HG02852 (cell line): ENCODE data around the gene TNS3.

Experiments
- ATAC-seq: cut with Tn5 transposase; IDR thresholded peaks from one replicate; pipeline ENCODE4 v1.9.1; 2021; ENCODE audit warnings: mild to moderate bottlenecking, moderate library complexity; ENCODE audit not compliant: unreplicated experiment

TNS3 gene

GRCh38 chr7:47298636-47299035 is 283.3 kb downstream of the TNS3 start:
- ATAC-seq: no peak

DNA sequence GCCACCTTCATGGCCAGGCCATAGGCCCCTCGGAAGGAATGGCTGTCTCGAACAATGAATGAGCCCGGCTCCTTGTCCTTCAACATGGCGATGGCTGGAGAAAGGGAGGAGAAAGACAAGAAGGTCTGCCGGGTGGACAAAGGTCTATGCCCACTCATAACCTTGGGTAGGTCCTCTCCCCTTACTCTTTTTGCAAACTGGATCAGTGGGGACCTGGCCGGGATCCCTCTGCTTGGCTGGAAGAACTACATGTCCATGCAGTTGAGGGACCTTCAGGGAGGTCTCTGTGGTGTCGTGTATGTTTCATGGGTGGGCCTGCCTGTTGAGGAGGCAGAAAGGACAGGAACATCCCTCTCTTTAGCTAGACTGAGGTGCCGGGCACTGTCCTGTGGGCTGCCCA is 284.8 kb downstream of the TNS3 start:
- ATAC-seq: no peak

GRCh38 chr7:47295606-47296005 is 286.3 kb downstream of the TNS3 start:
- ATAC-seq: no peak

- ATAC-seq: no peak
These were observed 287.2 kb downstream of the TNS3 start for GRCh38 chr7:47294556-47295222.

DNA sequence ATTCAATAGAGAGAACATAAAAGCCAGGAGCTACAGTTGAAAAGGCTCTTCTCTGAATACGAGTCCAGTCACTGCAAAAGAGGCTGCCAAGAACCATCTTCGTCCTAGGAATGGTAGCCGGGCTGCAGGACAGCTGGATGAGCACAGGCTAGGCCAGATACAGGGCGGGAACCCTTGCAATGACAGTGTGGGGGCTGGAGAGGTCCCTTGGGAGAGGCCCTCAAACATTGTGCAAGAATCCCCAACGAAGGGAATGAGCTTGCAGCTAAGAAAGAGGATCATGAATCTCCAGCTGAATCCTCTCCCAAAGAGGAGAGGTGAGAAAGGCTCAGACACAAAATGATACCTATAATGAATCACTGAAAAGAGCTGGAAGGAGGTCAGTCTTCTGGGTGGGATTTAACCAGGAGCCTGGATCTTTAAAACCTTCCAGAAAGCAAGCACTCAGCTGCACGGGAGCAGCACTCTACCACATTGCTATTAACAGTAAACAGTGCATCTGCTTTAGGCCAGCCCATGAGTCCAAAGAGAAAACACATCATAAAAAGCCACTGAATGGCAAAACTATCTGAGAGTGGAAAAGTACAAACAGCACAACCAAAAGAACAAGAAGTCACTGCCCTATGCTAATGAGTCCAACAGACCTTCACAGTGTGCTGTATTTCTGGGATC is 287.9 kb downstream of the TNS3 start:
- ATAC-seq: no peak

DNA sequence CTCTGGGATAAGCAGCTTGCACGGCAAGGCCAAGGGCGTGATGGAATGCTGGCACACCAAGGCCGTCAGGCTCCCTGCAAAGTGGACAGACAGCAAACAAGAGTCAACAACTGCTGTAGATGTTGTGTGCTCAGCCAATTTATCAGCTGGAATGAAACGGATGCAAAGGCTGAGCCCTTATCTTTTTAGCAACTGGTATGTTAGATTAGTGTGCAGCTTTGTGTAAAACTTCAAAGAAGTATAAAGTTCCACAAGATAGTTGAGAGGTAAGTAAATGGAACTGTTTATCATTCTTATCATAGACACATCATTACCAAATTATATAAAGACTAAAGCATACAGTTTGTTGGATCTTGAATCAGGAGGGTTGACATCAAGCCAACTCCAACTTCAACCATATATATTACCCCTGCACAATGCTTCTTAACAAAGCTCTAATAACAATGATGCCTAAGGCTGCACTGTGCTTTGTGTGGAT is 289.0 kb downstream of the TNS3 start:
- no peak for ATAC-seq

DNA sequence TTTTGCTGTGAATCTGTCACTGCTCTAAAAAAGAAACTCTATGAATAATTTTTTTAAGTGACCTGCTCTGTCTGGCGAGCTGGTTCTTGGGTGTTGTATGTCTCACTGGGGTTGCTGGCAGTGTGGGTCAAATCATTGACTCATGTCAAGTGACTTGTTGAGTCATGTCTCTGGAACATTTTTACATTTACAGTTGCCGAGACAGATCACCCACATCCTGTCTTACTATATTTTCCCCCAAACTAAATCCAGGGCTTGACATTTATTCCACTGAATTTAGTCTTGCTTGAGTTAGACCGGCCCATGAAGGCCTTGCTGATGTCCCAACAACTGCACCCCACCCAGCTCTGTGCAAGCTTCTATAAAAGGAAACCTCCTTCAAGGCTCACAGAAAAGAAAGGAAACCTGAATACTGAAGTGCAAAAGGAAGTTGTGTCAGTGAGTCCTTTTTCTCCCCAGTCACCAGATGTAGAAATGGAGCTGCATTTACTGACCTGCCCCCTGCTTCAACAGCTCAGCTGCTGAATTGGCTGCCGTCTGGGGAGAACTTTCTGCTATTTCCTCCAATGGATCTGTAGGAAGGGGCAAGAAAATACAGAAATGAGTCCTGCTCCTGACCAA is 290.3 kb downstream of the TNS3 start:
- peak; percentile 96 for ATAC-seq

- no peak for ATAC-seq
These were observed 291.0 kb downstream of the TNS3 start for GRCh38 chr7:47290867-47291266.

DNA sequence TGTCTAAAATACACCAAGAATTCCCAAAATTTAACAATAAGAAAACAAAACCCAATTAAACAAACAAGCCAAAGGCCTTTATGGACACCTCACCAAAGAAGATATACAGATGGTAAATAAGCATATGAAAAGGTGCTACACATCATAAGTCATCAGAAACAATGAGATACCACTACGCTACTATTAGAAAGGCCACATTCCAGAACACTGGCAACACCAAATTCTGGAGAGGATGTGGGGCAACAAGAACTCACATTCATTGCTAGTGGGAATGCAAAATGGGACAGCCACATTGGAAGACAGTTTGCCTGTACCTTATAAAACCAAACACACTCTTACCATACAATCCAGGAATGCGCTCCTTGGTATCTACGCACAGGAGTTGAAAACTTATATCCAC is 291.4 kb downstream of the TNS3 start:
- ATAC-seq: no peak

DNA sequence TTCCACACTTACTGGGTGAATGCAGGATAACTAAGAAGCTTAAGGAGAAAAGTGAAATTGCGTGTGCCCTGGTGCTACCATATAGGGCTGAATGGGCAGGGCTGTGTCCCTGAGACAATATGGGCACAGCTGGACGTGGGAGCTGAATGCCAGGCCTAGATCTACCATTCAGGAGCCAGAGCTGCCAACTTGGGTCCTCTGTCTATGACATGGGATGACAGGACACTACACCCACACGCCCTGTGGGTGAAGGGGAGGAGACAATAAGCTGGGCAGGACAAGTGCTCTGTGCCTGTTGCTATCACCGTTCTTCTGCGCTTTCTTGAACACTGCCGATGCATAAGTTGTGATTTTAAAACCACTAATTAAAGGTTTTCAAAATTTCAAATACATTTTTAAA is 293.9 kb downstream of the TNS3 start:
- no peak for ATAC-seq

DNA sequence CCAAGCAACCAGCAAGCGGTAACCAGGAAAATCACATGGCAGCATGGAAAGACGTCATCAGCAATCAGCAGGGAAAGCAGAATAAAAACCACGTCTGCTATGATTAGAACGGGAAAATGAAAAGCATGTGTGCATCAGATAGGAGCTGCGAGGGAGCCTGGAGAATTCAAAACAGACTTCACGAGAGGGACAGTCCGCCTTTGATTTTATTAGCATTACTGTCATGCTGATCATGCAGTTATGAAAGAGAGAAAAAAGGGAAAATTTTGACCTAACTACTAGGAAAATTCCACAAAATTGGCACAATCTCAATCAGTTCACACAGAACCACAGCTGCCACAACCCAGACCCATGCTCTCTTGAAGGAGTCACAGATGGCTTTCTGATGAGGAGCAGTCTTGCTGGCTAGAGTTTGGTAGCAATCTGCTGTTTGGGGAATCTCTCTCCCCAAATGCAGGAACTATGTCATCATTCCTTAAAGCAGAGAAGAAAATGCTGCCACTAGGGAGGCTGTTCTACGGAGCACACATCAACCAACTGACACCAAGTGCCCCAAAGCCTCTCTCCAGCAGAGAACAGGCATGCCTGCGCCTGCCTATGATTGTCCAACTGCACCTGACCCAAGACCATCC is 295.9 kb downstream of the TNS3 start:
- no peak for ATAC-seq

- no peak for ATAC-seq
These were observed 296.9 kb downstream of the TNS3 start for GRCh38 chr7:47284691-47285635.

- ATAC-seq: no peak
These were observed 298.3 kb downstream of the TNS3 start for GRCh38 chr7:47283497-47284131.

DNA sequence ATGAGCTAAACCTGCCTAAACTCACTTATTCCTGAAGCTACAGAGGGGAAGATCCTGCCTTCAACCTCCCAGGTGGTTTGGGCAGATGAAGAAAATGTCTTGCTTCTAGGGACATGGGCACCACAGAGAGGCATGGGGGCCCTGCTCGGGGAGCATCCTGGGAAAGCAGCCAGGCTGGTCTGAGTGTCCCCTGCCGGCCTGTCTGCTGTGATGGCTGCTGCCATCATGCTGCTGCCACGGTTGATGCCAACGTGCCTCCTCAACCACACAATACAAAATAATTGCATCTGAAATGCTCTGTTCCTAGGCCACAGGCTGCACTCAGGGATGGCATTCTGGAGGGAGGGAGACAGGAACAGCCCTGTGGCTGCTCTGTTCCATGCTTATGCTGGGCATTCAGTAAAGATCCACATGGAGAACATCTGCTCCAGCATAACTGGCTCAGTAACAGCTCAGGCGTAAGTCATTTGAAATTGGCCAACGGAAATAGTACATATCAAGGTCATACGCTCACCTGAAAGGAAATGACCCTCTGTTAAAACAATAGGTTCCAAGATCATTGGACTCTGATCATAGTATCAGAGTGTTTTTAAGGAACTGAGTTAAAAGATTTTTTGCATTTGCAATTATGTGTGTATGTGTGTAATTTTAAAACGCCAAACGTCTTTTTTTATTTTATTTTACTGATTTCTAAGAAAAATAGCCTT is 299.0 kb downstream of the TNS3 start:
- no peak for ATAC-seq

GRCh38 chr7:47281966-47282643 is 299.8 kb downstream of the TNS3 start:
- ATAC-seq: no peak

- no peak for ATAC-seq
These were observed 300.8 kb downstream of the TNS3 start for GRCh38 chr7:47281161-47281560.

GRCh38 chr7:47280114-47280513 is 301.8 kb downstream of the TNS3 start:
- ATAC-seq: no peak

- no peak for ATAC-seq
These were observed 303.9 kb downstream of the TNS3 start for GRCh38 chr7:47278043-47278442.

DNA sequence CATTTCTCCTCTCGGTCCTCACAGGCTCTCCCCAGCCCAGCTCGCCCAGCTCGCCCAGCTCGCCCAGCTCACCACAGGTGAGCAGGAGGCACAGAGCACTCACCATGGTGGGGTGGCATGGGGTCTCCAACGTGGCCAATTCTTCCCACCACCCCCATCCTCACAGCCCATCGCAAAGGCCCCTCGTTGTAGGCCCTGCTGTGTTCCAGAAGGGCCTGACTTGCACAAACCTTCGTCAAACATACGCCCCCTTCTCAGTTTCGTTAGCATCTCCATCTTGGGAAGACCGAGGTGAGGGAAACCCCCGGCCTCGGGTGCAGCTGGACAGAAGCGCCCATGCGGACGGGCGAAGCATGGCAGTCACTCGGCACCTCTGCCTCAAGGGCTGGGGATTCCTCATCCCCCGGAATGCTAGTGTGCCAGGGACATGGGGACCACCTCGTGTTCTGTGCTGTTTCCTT is 304.6 kb downstream of the TNS3 start:
- ATAC-seq: no peak
